HG03575 (cell line): ENCODE data around the gene FAAH.

Experiments used
- ATAC-seq: cut with Tn5 transposase; IDR thresholded peaks from one replicate; pipeline ENCODE4 v1.9.1; 2021; ENCODE audit not compliant: unreplicated experiment, insufficient number of reproducible peaks, low FRiP score; ENCODE audit errors: extremely low read depth

The FAAH gene

GRCh38 chr1:46442317-46443161 lies 48.4 kb downstream of the FAAH start:
- no peak for ATAC-seq

GRCh38 chr1:46444466-46444865 lies 50.3 kb downstream of the FAAH start:
- no peak for ATAC-seq

GRCh38 chr1:46445773-46446256 lies 51.7 kb downstream of the FAAH start:
- ATAC-seq, result no peak

GRCh38 chr1:46446646-46447498 lies 52.8 kb downstream of the FAAH start:
- ATAC-seq, result no peak

- ATAC-seq, result no peak
These were observed 53.5 kb downstream of the FAAH start for GRCh38 chr1:46447499-46448108.

- ATAC-seq, result no peak
These were observed 54.2 kb downstream of the FAAH start for GRCh38 chr1:46448109-46448911.

- no peak for ATAC-seq
These were observed 55.4 kb downstream of the FAAH start for GRCh38 chr1:46449223-46450159.

GRCh38 chr1:46450160-46450517 lies 56.0 kb downstream of the FAAH start:
- no peak for ATAC-seq

- ATAC-seq, result no peak
These were observed 58.1 kb downstream of the FAAH start for GRCh38 chr1:46451948-46452930.

GRCh38 chr1:46452931-46453325 lies 58.8 kb downstream of the FAAH start:
- ATAC-seq, result no peak

GRCh38 chr1:46453449-46453848 lies 59.3 kb downstream of the FAAH start:
- no peak for ATAC-seq

- no peak for ATAC-seq
These were observed 61.8 kb downstream of the FAAH start for GRCh38 chr1:46455951-46456350.

- ATAC-seq, result no peak
These were observed 62.4 kb downstream of the FAAH start for GRCh38 chr1:46456411-46456963.

GRCh38 chr1:46457178-46457577 lies 63.1 kb downstream of the FAAH start:
- ATAC-seq, result no peak

GRCh38 chr1:46458190-46458589 lies 64.1 kb downstream of the FAAH start:
- no peak for ATAC-seq

GRCh38 chr1:46458846-46459245 lies 64.7 kb downstream of the FAAH start:
- ATAC-seq, result no peak
